Measurements from ENCODE around the gene NT5C2. TPM values are rescaled to one million over a fixed set of nuclear protein-coding genes. Genes with fewer than 3 reads are reported as not detected.

The NT5C2 gene
- total RNA-seq, 2 experiments from 2014 or later: 71.8 to 74.0 TPM

GRCh38 chr10:103104721-103105120, 88.4 kb downstream of the NT5C2 start:
- ChIA-PET POLR2A (no interaction called here), CTCF (no interaction called here)
- H3K4me1 Mint-ChIP-seq: no peaks in the 10 kb centered on the region
- H3K36me3 Mint-ChIP-seq (ENCODE audit: low read depth): peaks cover 27% of the 10 kb centered on the region
- no peak for DNase-seq
- no peak overlapping the region for H3K4me3 Mint-ChIP-seq
- no peaks in the 10 kb centered on the region for H3K27me3 Mint-ChIP-seq
- H3K27ac Mint-ChIP-seq: no peak overlapping the region
- no peaks in the 10 kb centered on the region for H3K9me3 Mint-ChIP-seq

DNA sequence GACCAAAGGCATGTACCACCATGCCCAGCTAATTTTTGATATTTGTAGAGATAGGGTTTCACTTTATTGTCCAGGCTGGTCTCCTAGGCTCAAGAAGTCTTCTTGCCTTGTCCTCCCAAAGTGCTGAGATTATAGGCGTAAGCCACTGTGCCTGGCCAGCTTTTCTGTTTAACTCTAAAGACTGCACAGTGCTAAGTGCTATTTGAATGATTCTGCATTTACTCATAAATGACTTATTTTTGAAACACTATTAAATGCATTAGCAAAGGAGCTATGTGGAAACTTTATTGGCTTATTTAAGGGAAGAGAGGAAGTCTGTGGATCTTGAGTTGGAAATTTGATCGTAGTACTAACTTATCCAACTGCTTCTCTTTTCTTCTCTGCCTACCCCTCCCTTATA, 89.1 kb downstream of the NT5C2 start:
- H3K36me3 Mint-ChIP-seq (ENCODE audit: low read depth): peaks cover 23% of the 10 kb centered on the region
- ChIA-PET POLR2A (interaction anchor here (0.6 kb wide), 1 partner anchor 208 kb away, joined by 3 read pairs; no protein-coding TSS in a partner anchor), CTCF (no interaction called here)
- no peaks in the 10 kb centered on the region for H3K9me3 Mint-ChIP-seq
- no peak overlapping the region for H3K4me3 Mint-ChIP-seq
- H3K27me3 Mint-ChIP-seq: no peaks in the 10 kb centered on the region
- no peak overlapping the region for H3K27ac Mint-ChIP-seq
- H3K4me1 Mint-ChIP-seq: no peaks in the 10 kb centered on the region
- DNase-seq: no peak

DNA sequence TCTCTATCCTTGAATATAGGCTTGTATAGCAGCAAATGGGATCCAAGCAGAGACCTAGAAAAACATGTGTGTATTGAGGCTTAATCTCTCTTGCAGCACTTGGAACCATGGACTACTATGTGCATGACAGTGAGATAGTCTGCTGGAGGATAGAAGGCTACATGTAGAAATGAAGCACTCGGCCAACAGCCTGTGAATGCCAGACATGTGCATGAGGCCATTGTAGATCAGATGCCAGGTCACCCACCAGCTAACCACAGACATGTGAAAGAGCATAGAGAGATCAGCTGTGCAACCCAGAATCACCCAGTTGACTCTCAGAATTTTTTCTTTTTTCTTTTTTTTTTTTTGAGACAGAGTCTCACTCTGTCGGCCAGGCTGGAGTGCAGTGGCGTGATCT, 90.9 kb downstream of the NT5C2 start:
- no peak overlapping the region for H3K27ac Mint-ChIP-seq
- H3K27me3 Mint-ChIP-seq: no peaks in the 10 kb centered on the region
- H3K4me1 Mint-ChIP-seq: no peaks in the 10 kb centered on the region
- ChIA-PET POLR2A (no interaction called here), CTCF (no interaction called here)
- H3K36me3 Mint-ChIP-seq (ENCODE audit: low read depth): peaks cover 30% of the 10 kb centered on the region
- H3K9me3 Mint-ChIP-seq: no peaks in the 10 kb centered on the region
- no peak overlapping the region for H3K4me3 Mint-ChIP-seq
- no peak for DNase-seq

GRCh38 chr10:103100620-103101019, 92.5 kb downstream of the NT5C2 start:
- CTCF ChIA-PET: interaction anchor here (0.7 to 1.1 kb wide), 2 partner anchors 144 to 183 kb away, joined by 3 read pairs; no protein-coding TSS in a partner anchor

GRCh38 chr10:103098240-103098639, 94.8 kb downstream of the NT5C2 start:
- Mint-ChIP-seq H3K36me3 (ENCODE audit: low read depth) (peaks cover 42% of the 10 kb centered on the region), H3K9me3 (no peaks in the 10 kb centered on the region), H3K27me3 (no peaks in the 10 kb centered on the region), H3K4me3 (no peak overlapping the region), H3K27ac (no peak overlapping the region), H3K4me1 (no peaks in the 10 kb centered on the region)
- CTCF ChIA-PET: interaction anchor here (1.0 to 2.5 kb wide), 3 partner anchors 10 to 146 kb away, joined by 3 to 8 read pairs (median 3); no protein-coding TSS in a partner anchor
- DNase-seq: no peak
- POLR2A ChIA-PET: interaction anchor here (1.6 kb wide), 1 partner anchor 94 kb away, joined by 4 read pairs; no protein-coding TSS in a partner anchor

More at GRCh38 chr10:103100620-103101019, 92.5 kb downstream of the NT5C2 start:
- DNase-seq: no peak
- Mint-ChIP-seq H3K27me3 (no peaks in the 10 kb centered on the region), H3K4me1 (no peaks in the 10 kb centered on the region), H3K4me3 (no peak overlapping the region), H3K36me3 (ENCODE audit: low read depth) (peaks cover 35% of the 10 kb centered on the region), H3K9me3 (no peaks in the 10 kb centered on the region), H3K27ac (no peak overlapping the region)
- POLR2A ChIA-PET: no interaction called here

DNA sequence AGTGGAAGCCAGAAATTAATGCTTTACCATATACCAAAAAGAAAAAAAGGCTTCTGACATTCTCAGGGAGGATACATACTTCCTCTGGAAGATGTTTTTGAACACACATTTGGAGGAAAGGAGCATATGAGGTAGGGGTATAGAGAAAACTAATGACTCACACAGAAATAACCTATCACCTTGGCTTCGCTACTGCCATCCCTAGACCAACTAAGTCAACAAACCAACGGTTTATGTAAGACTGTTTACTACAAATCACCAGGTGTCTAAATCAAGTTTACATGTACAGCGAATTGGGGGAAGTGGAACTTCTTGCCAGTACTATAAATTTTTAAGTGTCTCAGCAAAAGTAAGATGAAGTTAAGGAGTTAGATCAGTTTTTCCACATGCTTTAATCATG, 96.9 kb downstream of the NT5C2 start:
- Mint-ChIP-seq H3K27me3 (no peaks in the 10 kb centered on the region), H3K9me3 (no peaks in the 10 kb centered on the region), H3K27ac (no peak overlapping the region), H3K4me3 (no peak overlapping the region), H3K36me3 (ENCODE audit: low read depth) (peaks cover 55% of the 10 kb centered on the region), H3K4me1 (no peaks in the 10 kb centered on the region)
- CTCF ChIA-PET: no interaction called here
- POLR2A ChIA-PET: no interaction called here
- DNase-seq: no peak

- H3K4me3 Mint-ChIP-seq: no peak overlapping the region
- ChIA-PET POLR2A (interaction anchor here (1.1 kb wide), 1 partner anchor 9 kb away, joined by 3 read pairs; no protein-coding TSS in a partner anchor), CTCF (interaction anchor here (0.7 to 0.9 kb wide), 2 partner anchors 9 to 323 kb away, joined by 3 read pairs; no protein-coding TSS in a partner anchor)
- H3K9me3 Mint-ChIP-seq: no peaks in the 10 kb centered on the region
- DNase-seq: no peak
- no peak overlapping the region for H3K27ac Mint-ChIP-seq
- H3K36me3 Mint-ChIP-seq (ENCODE audit: low read depth): peaks cover 57% of the 10 kb centered on the region
- no peaks in the 10 kb centered on the region for H3K27me3 Mint-ChIP-seq
- H3K4me1 Mint-ChIP-seq: no peaks in the 10 kb centered on the region
These were observed 98.1 kb downstream of the NT5C2 start for GRCh38 chr10:103095005-103095404.

DNA sequence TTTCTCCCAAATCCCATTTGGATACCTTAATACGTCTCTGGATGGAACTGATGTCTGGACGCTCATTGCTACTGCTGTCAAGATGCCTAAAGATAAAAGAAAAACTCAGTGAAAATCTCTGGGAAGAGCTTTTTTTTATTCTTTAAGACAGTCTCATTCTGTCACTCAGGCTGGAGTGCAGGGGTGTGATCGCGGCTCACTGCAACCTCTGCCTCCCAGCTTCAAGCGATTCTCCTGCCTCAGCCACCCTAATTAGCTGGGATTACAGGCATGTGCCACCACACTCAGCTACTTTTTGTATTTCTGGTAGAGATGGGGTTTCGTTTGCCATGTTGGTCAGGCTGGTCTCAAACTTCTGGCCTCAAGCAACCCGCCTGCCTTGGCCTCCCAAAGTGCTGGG, 102.2 kb downstream of the NT5C2 start:
- Mint-ChIP-seq H3K36me3 (ENCODE audit: low read depth) (peaks cover 73% of the 10 kb centered on the region), H3K9me3 (no peaks in the 10 kb centered on the region), H3K27me3 (no peaks in the 10 kb centered on the region), H3K4me1 (no peaks in the 10 kb centered on the region), H3K4me3 (no peak overlapping the region), H3K27ac (no peak overlapping the region)
- no peak for DNase-seq
- ChIA-PET CTCF (no interaction called here), POLR2A (no interaction called here)

DNA sequence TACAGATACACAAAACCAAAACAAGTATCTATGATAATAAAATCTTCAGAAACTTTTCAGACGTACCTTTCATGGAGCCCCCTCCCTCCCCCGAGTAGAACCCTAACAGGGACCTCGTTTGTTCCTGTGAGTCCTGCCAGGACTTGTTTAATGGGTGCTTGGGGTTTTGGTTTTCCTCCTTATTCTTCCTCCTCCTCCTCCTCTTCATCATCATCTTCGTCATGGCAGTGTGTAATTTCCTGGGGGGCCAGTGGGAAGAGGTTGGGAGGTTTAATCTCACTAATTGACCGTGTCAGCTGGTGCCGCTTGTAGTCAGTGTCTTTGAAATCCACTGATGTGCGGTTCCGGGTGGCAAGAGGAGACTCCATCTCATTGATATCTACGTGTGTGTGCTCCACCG, 103.6 kb downstream of the NT5C2 start:
- H3K4me3 Mint-ChIP-seq: no peak overlapping the region
- no peaks in the 10 kb centered on the region for H3K4me1 Mint-ChIP-seq
- peaks cover 80% of the 10 kb centered on the region for H3K36me3 Mint-ChIP-seq (ENCODE audit: low read depth)
- no peaks in the 10 kb centered on the region for H3K9me3 Mint-ChIP-seq
- no peak for DNase-seq
- POLR2A ChIA-PET: no interaction called here
- CTCF ChIA-PET: no interaction called here
- no peaks in the 10 kb centered on the region for H3K27me3 Mint-ChIP-seq
- H3K27ac Mint-ChIP-seq: no peak overlapping the region

GRCh38 chr10:103086799-103087198, 106.3 kb downstream of the NT5C2 start:
- Mint-ChIP-seq H3K4me1 (no peaks in the 10 kb centered on the region), H3K9me3 (no peaks in the 10 kb centered on the region), H3K27me3 (no peaks in the 10 kb centered on the region), H3K36me3 (ENCODE audit: low read depth) (peaks cover 58% of the 10 kb centered on the region), H3K27ac (no peak overlapping the region), H3K4me3 (no peak overlapping the region)
- ChIA-PET CTCF (no interaction called here), POLR2A (no interaction called here)
- DNase-seq: no peak

GRCh38 chr10:103086261-103086660, 106.8 kb downstream of the NT5C2 start:
- H3K27ac Mint-ChIP-seq: no peak overlapping the region

GRCh38 chr10:103083977-103084320, 109.1 kb downstream of the NT5C2 start:
- peaks cover 3% of the 10 kb centered on the region for H3K4me1 Mint-ChIP-seq
- no peaks in the 10 kb centered on the region for H3K27me3 Mint-ChIP-seq
- H3K27ac Mint-ChIP-seq: no peak overlapping the region
- ChIA-PET POLR2A (interaction anchor here (1.5 kb wide), 1 partner anchor 155 kb away, joined by 3 read pairs; no protein-coding TSS in a partner anchor), CTCF (no interaction called here)
- no peak for DNase-seq
- H3K4me3 Mint-ChIP-seq: no peak overlapping the region
- no peaks in the 10 kb centered on the region for H3K9me3 Mint-ChIP-seq
- H3K36me3 Mint-ChIP-seq (ENCODE audit: low read depth): peaks cover 32% of the 10 kb centered on the region

More at GRCh38 chr10:103086261-103086660, 106.8 kb downstream of the NT5C2 start:
- Mint-ChIP-seq H3K4me3 (no peak overlapping the region), H3K27me3 (no peaks in the 10 kb centered on the region), H3K36me3 (ENCODE audit: low read depth) (peaks cover 53% of the 10 kb centered on the region), H3K9me3 (no peaks in the 10 kb centered on the region), H3K4me1 (peaks cover under 1% of the 10 kb centered on the region)
- POLR2A ChIA-PET: interaction anchor here (0.8 kb wide), 1 partner anchor 9 kb away, joined by 3 read pairs; no protein-coding TSS in a partner anchor
- no peak for DNase-seq
- CTCF ChIA-PET: interaction anchor here (1.0 to 1.7 kb wide), 2 partner anchors 9 to 158 kb away, joined by 3 to 5 read pairs; no protein-coding TSS in a partner anchor

GRCh38 chr10:103083266-103083976, 109.7 kb downstream of the NT5C2 start:
- no peaks in the 10 kb centered on the region for H3K9me3 Mint-ChIP-seq
- POLR2A ChIA-PET: interaction anchor here (1.5 kb wide), 1 partner anchor 156 kb away, joined by 3 read pairs; no protein-coding TSS in a partner anchor
- CTCF ChIA-PET: interaction anchor here (1.6 kb wide), 1 partner anchor 161 kb away, joined by 4 read pairs; no protein-coding TSS in a partner anchor
- H3K27ac Mint-ChIP-seq: no peak overlapping the region
- H3K4me3 Mint-ChIP-seq: no peak overlapping the region
- peaks cover 3% of the 10 kb centered on the region for H3K4me1 Mint-ChIP-seq
- no peaks in the 10 kb centered on the region for H3K27me3 Mint-ChIP-seq
- no peak for DNase-seq
- peaks cover 26% of the 10 kb centered on the region for H3K36me3 Mint-ChIP-seq (ENCODE audit: low read depth)
